SU-DHL-6 (cell line): ENCODE measurements around the gene PITPNB.

Source experiments
- H2AFZ ChIP-seq: fragments of 200-600 bp; sonication (generic); 2 replicates; pipeline ENCODE4 v1.6.1; 2014; ENCODE audit warnings: low read depth, mild to moderate bottlenecking, moderate library complexity, mixed read lengths, antibody characterized with exemption, low read length; ENCODE audit not compliant: severe bottlenecking
- H3F3A ChIP-seq: fragments of 200-600 bp; shearing (Covaris generic); 2 replicates; pipeline ENCODE4 v1.6.0; 2016; ENCODE audit warnings: antibody characterized with exemption, mild to moderate bottlenecking; ENCODE audit not compliant: insufficient read depth
- H3K27ac ChIP-seq: fragments of 200-600 bp; sonication (generic); 2 replicates; pipeline ENCODE4 v1.5.1; 2016; ENCODE audit warnings: low read depth, mild to moderate bottlenecking, low read length, moderate library complexity, mixed read lengths
- H3K27me3 ChIP-seq: fragments of 200-600 bp; sonication (generic), shearing (Covaris generic); 2 replicates; pipeline ENCODE4 v1.6.0; 2014; ENCODE audit warnings: mild to moderate bottlenecking, low read length
- H3K36me3 ChIP-seq: fragments of 200-600 bp; sonication (generic); 2 replicates; pipeline ENCODE4 v1.6.1; 2014; ENCODE audit warnings: mild to moderate bottlenecking, low read length, mixed read lengths
- H3K4me2 ChIP-seq: fragments of 300-600, 200-600 bp; shearing (Covaris generic), sonication (generic); 2 replicates; pipeline ENCODE4 v1.6.0; 2014; ENCODE audit warnings: low read length, low read depth, mild to moderate bottlenecking; ENCODE audit not compliant: poor library complexity, severe bottlenecking
- H3K4me3 ChIP-seq: fragments of 200-600 bp; sonication (generic); 2 replicates; pipeline ENCODE4 v1.5.1; 2014; ENCODE audit warnings: antibody characterized with exemption, low read length, mild to moderate bottlenecking, mixed read lengths; ENCODE audit not compliant: insufficient read depth, poor library complexity, severe bottlenecking
- H3K79me2 ChIP-seq: fragments of 200-600 bp; sonication (generic); 2 replicates; pipeline ENCODE4 v1.6.1; 2014; ENCODE audit warnings: mild to moderate bottlenecking, low read length, moderate library complexity; ENCODE audit not compliant: insufficient read depth
- H3K9ac ChIP-seq: fragments of 200-600 bp; sonication (generic); 2 replicates; pipeline ENCODE4 v1.7.0; 2014; ENCODE audit warnings: mild to moderate bottlenecking, low read length
- H3K9me2 ChIP-seq: fragments of 200-600 bp; sonication (generic); replicated peaks from 2 replicates; pipeline ENCODE4 v1.6.1; 2014; ENCODE audit warnings: low read length; ENCODE audit not compliant: insufficient read depth
- H3K9me3 ChIP-seq: fragments of 200-600 bp; sonication (generic); 2 replicates; pipeline ENCODE4 v1.6.1; 2014; ENCODE audit warnings: low read length, mixed read lengths; ENCODE audit not compliant: insufficient read depth
- H4K20me1 ChIP-seq: fragments of 200-600 bp; sonication (generic); 2 replicates; pipeline ENCODE4 v1.6.1; 2014; ENCODE audit warnings: low read depth, mild to moderate bottlenecking, antibody characterized with exemption, low read length, moderate library complexity, mixed read lengths
- EZH2phosphoT487 ChIP-seq: fragments of 200-600 bp; sonication (generic), shearing (Covaris generic); conservative IDR thresholded peaks from 2 replicates; pipeline ENCODE4 v1.6.1; 2018; ENCODE audit warnings: mild to moderate bottlenecking, antibody characterized with exemption, low read length, moderate library complexity, mixed read lengths
- TF ChIP-seq, protein P1 (sequence below): fragments of 200-600 bp; sonication (generic); IDR thresholded peaks from one replicate; pipeline ENCODE4 v1.5.1; 2017; ENCODE audit warnings: antibody characterized with exemption, mild to moderate bottlenecking, low read length, moderate library complexity; ENCODE audit not compliant: insufficient read depth, poor library complexity, severe bottlenecking

PITPNB gene

GRCh38 chr22:27814993-27815392 lies 104.1 kb downstream of the PITPNB start:
- no peak for TF ChIP-seq EZH2phosphoT487
- TF ChIP-seq, protein P1, sequence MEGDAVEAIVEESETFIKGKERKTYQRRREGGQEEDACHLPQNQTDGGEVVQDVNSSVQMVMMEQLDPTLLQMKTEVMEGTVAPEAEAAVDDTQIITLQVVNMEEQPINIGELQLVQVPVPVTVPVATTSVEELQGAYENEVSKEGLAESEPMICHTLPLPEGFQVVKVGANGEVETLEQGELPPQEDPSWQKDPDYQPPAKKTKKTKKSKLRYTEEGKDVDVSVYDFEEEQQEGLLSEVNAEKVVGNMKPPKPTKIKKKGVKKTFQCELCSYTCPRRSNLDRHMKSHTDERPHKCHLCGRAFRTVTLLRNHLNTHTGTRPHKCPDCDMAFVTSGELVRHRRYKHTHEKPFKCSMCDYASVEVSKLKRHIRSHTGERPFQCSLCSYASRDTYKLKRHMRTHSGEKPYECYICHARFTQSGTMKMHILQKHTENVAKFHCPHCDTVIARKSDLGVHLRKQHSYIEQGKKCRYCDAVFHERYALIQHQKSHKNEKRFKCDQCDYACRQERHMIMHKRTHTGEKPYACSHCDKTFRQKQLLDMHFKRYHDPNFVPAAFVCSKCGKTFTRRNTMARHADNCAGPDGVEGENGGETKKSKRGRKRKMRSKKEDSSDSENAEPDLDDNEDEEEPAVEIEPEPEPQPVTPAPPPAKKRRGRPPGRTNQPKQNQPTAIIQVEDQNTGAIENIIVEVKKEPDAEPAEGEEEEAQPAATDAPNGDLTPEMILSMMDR = no peak

DNA sequence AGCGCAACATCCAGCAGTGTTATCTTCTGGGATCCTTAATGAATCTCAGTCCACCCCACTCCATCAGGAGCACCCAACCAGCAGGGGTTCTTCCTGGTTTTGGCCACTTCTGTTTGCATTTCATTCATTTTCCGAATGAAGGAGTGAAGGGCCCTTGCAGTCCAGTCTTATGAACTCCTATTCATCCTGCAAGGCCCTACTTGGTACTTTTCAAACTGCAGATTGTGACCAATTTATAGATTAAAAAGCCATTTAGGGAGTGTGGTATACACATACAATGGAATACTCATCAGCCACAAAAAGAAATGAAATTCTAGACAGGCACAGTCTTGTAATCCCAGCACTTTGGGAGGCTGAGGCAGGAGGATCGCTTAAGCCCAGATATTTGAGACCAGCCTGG lies 107.3 kb downstream of the PITPNB start:
- H3K27ac ChIP-seq = no peak overlapping the region
- no peak overlapping the region for H3K4me3 ChIP-seq
- no peaks in the 10 kb centered on the region for H4K20me1 ChIP-seq
- no peaks in the 10 kb centered on the region for H3K9me2 ChIP-seq
- no peaks in the 10 kb centered on the region for H3K36me3 ChIP-seq
- H3K79me2 ChIP-seq = no peaks in the 10 kb centered on the region
- no peak overlapping the region for H2AFZ ChIP-seq
- H3K4me2 ChIP-seq = no peak overlapping the region
- TF ChIP-seq, protein P1 = no peak
- no peak for TF ChIP-seq EZH2phosphoT487
- no peaks in the 10 kb centered on the region for H3K9me3 ChIP-seq
- H3K9ac ChIP-seq = no peak overlapping the region
- H3K27me3 ChIP-seq = no peaks in the 10 kb centered on the region
- no peaks in the 10 kb centered on the region for H3F3A ChIP-seq

More at GRCh38 chr22:27814993-27815392, 104.1 kb downstream of the PITPNB start:
- Histone ChIP-seq H3F3A (no peaks in the 10 kb centered on the region), H3K9ac (no peak overlapping the region), H3K9me3 (no peaks in the 10 kb centered on the region), H3K36me3 (no peaks in the 10 kb centered on the region), H3K27me3 (no peaks in the 10 kb centered on the region), H3K4me2 (no peak overlapping the region), H3K9me2 (no peaks in the 10 kb centered on the region), H2AFZ (no peak overlapping the region), H3K79me2 (no peaks in the 10 kb centered on the region), H3K27ac (no peak overlapping the region), H3K4me3 (no peak overlapping the region), H4K20me1 (no peaks in the 10 kb centered on the region)

DNA sequence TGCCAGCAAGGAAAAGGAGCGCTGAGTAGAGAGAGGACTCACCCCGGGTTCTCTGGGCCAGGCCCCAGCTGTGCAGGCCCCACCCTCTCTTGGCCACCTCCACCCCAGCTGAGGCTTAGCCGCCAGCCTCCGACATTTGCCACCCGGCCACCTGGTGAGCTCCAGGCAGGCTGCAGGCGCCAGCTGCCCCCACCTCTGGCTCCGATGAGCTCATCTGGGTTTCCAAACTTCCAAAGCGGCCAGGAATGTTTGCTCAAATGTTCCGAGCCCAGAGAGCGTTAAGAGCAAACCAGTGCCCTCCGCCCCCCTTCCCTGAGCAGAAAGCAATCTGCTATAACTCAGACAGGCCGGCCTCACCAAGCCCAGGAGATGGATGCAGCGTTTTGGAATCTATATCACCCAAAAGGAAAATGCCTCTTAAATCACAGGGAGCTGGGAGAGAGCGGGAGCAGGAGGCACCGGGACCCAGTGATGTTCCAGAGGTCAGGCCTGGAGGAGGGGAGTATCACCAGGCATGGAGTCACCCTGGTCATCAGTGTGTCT lies 108.4 kb downstream of the PITPNB start:
- Histone ChIP-seq H3K9me3 (no peaks in the 10 kb centered on the region), H3K36me3 (no peaks in the 10 kb centered on the region), H3K27ac (no peak overlapping the region), H3K9ac (no peak overlapping the region), H2AFZ (no peak overlapping the region), H3F3A (no peaks in the 10 kb centered on the region), H3K4me3 (no peak overlapping the region), H4K20me1 (no peaks in the 10 kb centered on the region), H3K4me2 (no peak overlapping the region), H3K79me2 (no peaks in the 10 kb centered on the region), H3K27me3 (no peaks in the 10 kb centered on the region), H3K9me2 (no peaks in the 10 kb centered on the region)
- TF ChIP-seq, protein P1 = no peak
- no peak for TF ChIP-seq EZH2phosphoT487
